CD4-positive, CD25-positive, alpha-beta regulatory T cell (primary cell): ENCODE results near the gene SEMA4D. TPM values are rescaled to one million over a fixed set of nuclear protein-coding genes. Genes with fewer than 3 reads are reported as not detected.

Source experiments
- ATAC-seq, 2 donors: fragments of 150-1000 bp; cut with Tn5 transposase; one replicate each; pipeline ENCODE4 v1.10.0; 2021; ENCODE audit warnings: low read depth in 2 of 2, moderate number of reproducible peaks in 2 of 2, moderate library complexity in 1 of 2
- DNase-seq, 3 donors: peaks; one replicate each; pipeline versions ENCODE4 v3.0.0 to v3.0.0-alpha.2; 2012 to 2022; ENCODE audit warnings: mixed read lengths in 1 of 3
- H3K27ac ChIP-seq: one replicate; pipeline ENCODE4 v1.7.0; 2013; ENCODE audit warnings: mild to moderate bottlenecking, low read length; ENCODE audit not compliant: insufficient read depth, poor library complexity, severe bottlenecking
- H3K27me3 ChIP-seq: one replicate; pipeline ENCODE4 v1.7.0; 2013; ENCODE audit warnings: low read length; ENCODE audit not compliant: control insufficient read depth, insufficient read depth
- H3K36me3 ChIP-seq: one replicate; pipeline ENCODE4 v1.7.0; 2013; ENCODE audit warnings: mild to moderate bottlenecking, low read length, moderate library complexity; ENCODE audit not compliant: control insufficient read depth, insufficient read depth
- H3K4me1 ChIP-seq: 2 replicates; pipeline ENCODE4 v1.7.0; 2013; ENCODE audit warnings: mild to moderate bottlenecking, low read length; ENCODE audit not compliant: insufficient read depth, control insufficient read depth, poor library complexity, severe bottlenecking
- H3K4me3 ChIP-seq: one replicate; pipeline ENCODE4 v1.7.0; 2013; ENCODE audit warnings: low read depth, mild to moderate bottlenecking, low read length, moderate library complexity
- H3K9me3 ChIP-seq, 2 experiments: 1 replicate in 1 of 2; 2 replicates in 1 of 2; pipeline ENCODE4 v1.7.0; 2013; ENCODE audit warnings: low read length in 2 of 2, mild to moderate bottlenecking in 1 of 2, moderate library complexity in 1 of 2; ENCODE audit not compliant: control insufficient read depth in 2 of 2
- H3K27ac Mint-ChIP-seq, 3 donors: one replicate each; pipeline ENCODE4 v1.8.0; 2020 to 2022; ENCODE audit warnings: mild to moderate bottlenecking in 3 of 3, mixed read lengths in 3 of 3, moderate library complexity in 2 of 3
- H3K27me3 Mint-ChIP-seq: one replicate; pipeline ENCODE4 v1.8.0; 2022; ENCODE audit warnings: mild to moderate bottlenecking, mixed read lengths
- H3K36me3 Mint-ChIP-seq: one replicate; pipeline ENCODE4 v1.8.0; 2020; ENCODE audit warnings: mixed read lengths
- H3K4me1 Mint-ChIP-seq, 4 donors: one replicate each; pipeline ENCODE4 v1.8.0; 2020 to 2022; ENCODE audit warnings: mixed read lengths in 4 of 4, mild to moderate bottlenecking in 1 of 4
- H3K4me3 Mint-ChIP-seq, 4 donors: one replicate each; pipeline ENCODE4 v1.8.0; 2020 to 2022; ENCODE audit warnings: mild to moderate bottlenecking in 4 of 4, mixed read lengths in 4 of 4, moderate library complexity in 3 of 4
- H3K9me3 Mint-ChIP-seq, 7 donors: one replicate each; pipeline ENCODE4 v1.8.0; 2020 to 2022; ENCODE audit warnings: mixed read lengths in 7 of 7, mild to moderate bottlenecking in 3 of 7, moderate library complexity in 2 of 7
- polyA plus RNA-seq, 4 donors: library from polyadenylated mRNA; unstranded; fragments of 300-500 nt; fragmentation: Illumina TruSeq; gene quantifications; one replicate each; pipeline ENCODE4 v1.2.3, GENCODE V29; 2021
- total RNA-seq: library from RNA; stranded (reverse); gene quantifications from one replicate; pipeline ENCODE4 v1.2.3, GENCODE V29; 2022

The SEMA4D gene
- total and polyA plus RNA-seq, 5 donors from 2014 or later = 67.5 to 480 (median 90.5) TPM

DNA sequence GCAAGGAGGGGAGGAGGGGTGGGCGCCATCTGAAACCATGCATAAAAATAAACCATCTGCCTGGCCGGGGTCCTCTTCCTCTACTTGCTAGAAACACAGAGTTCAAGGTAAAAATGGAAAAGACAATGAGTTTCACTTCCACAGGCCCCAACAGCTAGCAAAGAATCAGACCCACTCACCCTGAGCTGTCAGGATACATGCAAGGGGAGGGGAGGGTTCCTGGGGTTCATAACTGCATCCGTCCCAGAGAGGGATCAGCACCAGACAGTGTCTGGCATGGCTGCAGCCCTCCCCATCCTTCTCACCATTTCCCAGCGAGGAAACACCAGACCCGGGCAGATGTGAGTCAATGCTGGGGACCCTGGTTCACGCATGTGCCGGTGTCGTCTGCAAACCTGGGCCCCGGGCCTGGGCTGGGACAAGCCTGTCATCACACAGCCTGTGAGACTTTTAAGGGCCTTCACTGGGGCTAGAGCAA is 55.4 kb downstream of the SEMA4D start:
- Histone ChIP-seq H3K4me3 (no peak overlapping the region), H3K36me3 (peaks cover 23% of the 10 kb centered on the region), H3K9me3 (no peaks in the 10 kb centered on the region), H3K27me3 (no peaks in the 10 kb centered on the region), H3K27ac (peak overlapping the region; percentile 73), H3K4me1 (peaks cover 95% of the 10 kb centered on the region)
- peak overlapping the region; percentile 69 to 92 (median 76) for H3K27ac Mint-ChIP-seq
- DNase-seq (no peak), ATAC-seq (no peak)
- peaks cover 29% of the 10 kb centered on the region for H3K36me3 Mint-ChIP-seq
- peaks cover 11 to 97% (median 64%) of the 10 kb centered on the region in 4 donors for H3K4me1 Mint-ChIP-seq
- peak overlapping the region in 2 of 4 donors; percentile 19 to 35 for H3K4me3 Mint-ChIP-seq
- no peaks in the 10 kb centered on the region for H3K27me3 Mint-ChIP-seq
- no peaks in the 10 kb centered on the region for H3K9me3 Mint-ChIP-seq

DNA sequence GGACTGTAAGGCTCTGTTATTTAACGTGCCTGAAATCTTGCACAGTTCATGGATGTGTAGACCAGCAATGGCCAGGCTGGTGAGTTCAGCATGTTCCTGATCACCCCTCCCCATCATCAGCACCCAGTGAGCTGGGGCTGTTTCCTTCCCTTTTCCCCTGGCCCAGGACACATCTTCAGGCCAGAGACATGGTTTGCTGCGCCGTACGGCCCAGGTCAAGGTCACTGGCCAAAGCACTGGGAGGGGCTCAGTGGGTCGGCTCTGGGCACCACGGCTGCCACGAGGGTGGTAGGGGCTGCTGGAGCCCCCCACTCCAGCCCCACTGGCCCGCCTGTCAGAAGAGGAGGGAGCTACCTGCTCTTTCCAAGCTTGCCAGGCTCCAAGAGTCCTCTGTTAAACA is 55.9 kb downstream of the SEMA4D start:
- Mint-ChIP-seq H3K36me3 (peaks cover 29% of the 10 kb centered on the region), H3K27ac (peak overlapping the region; percentile 89 to 97 (median 92)), H3K4me1 (peaks cover 11 to 97% (median 65%) of the 10 kb centered on the region in 4 donors), H3K27me3 (no peaks in the 10 kb centered on the region), H3K9me3 (no peaks in the 10 kb centered on the region), H3K4me3 (no peak overlapping the region)
- Histone ChIP-seq H3K9me3 (no peaks in the 10 kb centered on the region), H3K36me3 (peaks cover 21% of the 10 kb centered on the region), H3K4me1 (peaks cover 95% of the 10 kb centered on the region), H3K27me3 (no peaks in the 10 kb centered on the region), H3K4me3 (no peak overlapping the region), H3K27ac (peak overlapping the region; percentile 43)
- DNase-seq (no peak), ATAC-seq (no peak)

DNA sequence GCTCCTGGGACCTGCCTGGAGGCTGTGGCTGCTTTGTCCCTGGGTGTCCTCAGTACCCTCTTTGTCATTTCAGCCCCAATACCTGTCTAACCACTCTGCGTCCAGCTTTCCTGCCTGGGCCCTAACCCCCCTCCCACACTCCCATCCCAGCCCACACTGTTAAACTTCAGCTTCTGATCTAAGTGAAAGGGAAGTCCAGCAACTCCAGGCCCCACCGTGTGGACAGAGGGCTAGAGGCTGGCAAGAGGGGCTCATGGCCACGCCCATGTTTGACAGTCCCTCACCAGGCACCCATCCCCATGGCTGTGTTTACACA is 56.3 kb downstream of the SEMA4D start:
- H3K27me3 Mint-ChIP-seq = no peaks in the 10 kb centered on the region
- peaks cover 29% of the 10 kb centered on the region for H3K36me3 Mint-ChIP-seq
- H3K4me3 Mint-ChIP-seq = no peak overlapping the region
- ATAC-seq (no peak), DNase-seq (no peak)
- Histone ChIP-seq H3K9me3 (no peaks in the 10 kb centered on the region), H3K27me3 (no peaks in the 10 kb centered on the region), H3K4me1 (peaks cover 95% of the 10 kb centered on the region), H3K4me3 (no peak overlapping the region), H3K36me3 (peaks cover 21% of the 10 kb centered on the region), H3K27ac (peak overlapping the region; percentile 43)
- H3K27ac Mint-ChIP-seq = peak overlapping the region; percentile 92 to 97 (median 93)
- H3K9me3 Mint-ChIP-seq = no peaks in the 10 kb centered on the region
- peaks cover 11 to 97% (median 64%) of the 10 kb centered on the region in 4 donors for H3K4me1 Mint-ChIP-seq

DNA sequence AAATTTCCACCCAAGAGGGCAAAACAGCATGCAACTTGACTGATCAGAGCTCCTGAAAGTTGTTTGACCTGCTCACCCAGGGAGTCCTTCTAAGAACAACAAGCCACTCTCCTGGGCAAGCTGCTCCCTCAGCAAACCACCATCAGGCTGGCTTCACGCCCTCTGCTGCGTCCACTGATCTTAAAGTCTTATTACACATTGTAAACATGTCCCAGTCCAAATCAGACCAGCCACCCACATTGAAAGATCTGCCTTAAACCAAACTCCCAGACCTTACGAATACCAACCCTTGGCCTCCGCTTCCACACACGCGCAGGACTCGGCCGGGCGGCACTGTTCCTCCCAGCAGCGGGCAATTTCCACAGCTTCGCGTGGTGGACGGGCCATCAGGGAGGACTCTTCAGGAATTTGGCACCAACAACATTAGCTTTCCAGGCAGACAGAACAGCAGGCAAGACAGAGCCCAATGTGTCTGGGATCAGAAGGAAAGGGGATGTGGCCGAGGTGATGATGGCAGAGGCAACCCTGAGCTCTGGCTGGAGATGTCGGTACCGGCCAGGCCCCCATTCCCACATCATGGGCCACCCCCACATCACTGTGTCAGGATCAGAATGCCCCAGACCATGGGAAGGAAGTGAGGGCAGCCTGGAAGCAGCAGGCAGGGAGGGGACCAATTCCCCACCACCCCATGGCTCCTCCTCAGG is 56.8 kb downstream of the SEMA4D start:
- peak overlapping the region; percentile 92 to 97 (median 93) for H3K27ac Mint-ChIP-seq
- H3K36me3 Mint-ChIP-seq = peaks cover 26% of the 10 kb centered on the region
- DNase-seq (no peak), ATAC-seq (no peak)
- no peak overlapping the region for H3K4me3 ChIP-seq
- peak overlapping the region in 3 of 4 donors; percentile 39 to 82 (median 41) for H3K4me3 Mint-ChIP-seq
- peak overlapping the region; percentile 43 for H3K27ac ChIP-seq
- H3K4me1 Mint-ChIP-seq = peaks cover 11 to 97% (median 63%) of the 10 kb centered on the region in 4 donors
- H3K27me3 Mint-ChIP-seq = no peaks in the 10 kb centered on the region
- H3K27me3 ChIP-seq = no peaks in the 10 kb centered on the region
- H3K36me3 ChIP-seq = peaks cover 21% of the 10 kb centered on the region
- peaks cover 95% of the 10 kb centered on the region for H3K4me1 ChIP-seq
- no peaks in the 10 kb centered on the region for H3K9me3 Mint-ChIP-seq
- H3K9me3 ChIP-seq = no peaks in the 10 kb centered on the region

DNA sequence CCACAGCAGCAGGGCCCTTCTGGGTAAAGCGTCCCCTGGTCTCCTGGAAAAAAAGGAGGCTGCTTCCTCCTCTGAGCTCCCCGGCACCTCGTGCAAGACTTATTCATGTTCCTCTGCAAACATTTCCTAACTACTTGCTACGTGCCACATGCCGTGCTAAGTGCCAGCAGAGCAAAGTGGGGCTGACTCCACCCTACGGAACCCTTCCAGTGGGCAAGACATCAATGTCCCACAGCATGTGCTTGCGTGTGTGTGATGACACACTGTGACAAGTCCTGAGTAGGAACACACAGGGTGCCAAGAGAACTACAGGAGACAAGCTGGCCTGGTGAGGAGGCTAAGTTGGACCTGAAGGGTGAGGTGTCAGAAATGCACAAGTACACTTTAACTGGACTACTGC is 57.4 kb downstream of the SEMA4D start:
- Histone ChIP-seq H3K9me3 (no peaks in the 10 kb centered on the region), H3K4me3 (no peak overlapping the region), H3K4me1 (peaks cover 95% of the 10 kb centered on the region), H3K27me3 (no peaks in the 10 kb centered on the region), H3K36me3 (peaks cover 15% of the 10 kb centered on the region), H3K27ac (peak overlapping the region; percentile 62)
- Mint-ChIP-seq H3K4me3 (peak overlapping the region in 3 of 4 donors; percentile 39 to 82 (median 41)), H3K27ac (peak overlapping the region; percentile 92 to 97 (median 93)), H3K36me3 (peaks cover 24% of the 10 kb centered on the region), H3K4me1 (peaks cover 13 to 97% (median 62%) of the 10 kb centered on the region in 4 donors), H3K27me3 (no peaks in the 10 kb centered on the region), H3K9me3 (no peaks in the 10 kb centered on the region)
- no peak for DNase-seq
- ATAC-seq = no peak

DNA sequence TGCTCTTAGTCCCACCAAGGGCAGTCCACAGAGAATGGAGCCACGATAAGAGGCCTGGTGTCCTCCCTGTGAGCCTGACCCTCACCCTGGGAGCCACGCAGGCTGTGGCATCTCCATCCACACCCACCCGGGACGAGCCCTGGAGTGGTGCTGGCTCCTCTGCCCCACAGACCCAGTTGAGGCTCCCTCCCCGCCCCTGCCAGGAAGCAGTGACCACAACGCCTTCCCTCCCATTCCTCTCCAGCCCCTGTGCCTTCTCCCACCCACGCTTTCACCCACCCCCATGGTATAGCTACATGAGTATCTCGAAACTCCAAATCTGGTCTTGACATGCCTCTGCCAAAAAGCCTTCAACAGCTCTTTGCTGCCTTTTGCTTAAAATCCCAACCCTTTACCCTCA is 57.9 kb downstream of the SEMA4D start:
- peak overlapping the region; percentile 62 for H3K27ac ChIP-seq
- H3K9me3 Mint-ChIP-seq = no peaks in the 10 kb centered on the region
- no peaks in the 10 kb centered on the region for H3K27me3 Mint-ChIP-seq
- DNase-seq = no peak
- peak overlapping the region; percentile 92 to 97 (median 93) for H3K27ac Mint-ChIP-seq
- peaks cover 20% of the 10 kb centered on the region for H3K36me3 Mint-ChIP-seq
- H3K27me3 ChIP-seq = no peaks in the 10 kb centered on the region
- ATAC-seq = no peak
- H3K4me3 Mint-ChIP-seq = peak overlapping the region in 2 of 4 donors; percentile 56 to 82
- H3K4me1 Mint-ChIP-seq = peaks cover 18 to 97% (median 65%) of the 10 kb centered on the region in 4 donors
- no peaks in the 10 kb centered on the region for H3K9me3 ChIP-seq
- H3K36me3 ChIP-seq = peaks cover 11% of the 10 kb centered on the region
- no peak overlapping the region for H3K4me3 ChIP-seq
- peaks cover 95% of the 10 kb centered on the region for H3K4me1 ChIP-seq

DNA sequence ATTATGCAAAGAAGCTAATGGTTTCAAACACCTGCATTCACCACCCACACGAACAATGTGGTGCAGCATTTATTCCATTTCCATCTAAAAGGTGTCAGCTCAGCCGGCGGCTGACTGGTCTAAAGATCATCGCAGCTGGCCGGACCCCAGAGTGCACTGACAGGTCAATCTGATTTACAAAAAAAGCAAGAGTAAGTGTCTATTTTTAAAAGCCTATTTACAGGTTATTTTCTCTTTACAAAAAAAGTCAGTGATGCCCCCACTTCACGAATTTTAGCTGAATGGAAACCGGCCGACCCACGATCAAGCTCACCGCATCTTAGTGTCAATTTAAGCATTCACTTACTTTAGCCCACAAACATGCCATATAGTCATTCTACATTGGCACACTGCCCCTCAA is 58.3 kb downstream of the SEMA4D start:
- H3K27ac ChIP-seq = peak overlapping the region; percentile 62
- H3K4me1 ChIP-seq = peaks cover 95% of the 10 kb centered on the region
- Mint-ChIP-seq H3K4me3 (peak overlapping the region in 1 of 4 donors; percentile 73), H3K9me3 (no peaks in the 10 kb centered on the region), H3K27ac (peak overlapping the region; percentile 43 to 97 (median 92)), H3K27me3 (no peaks in the 10 kb centered on the region), H3K36me3 (peaks cover 17% of the 10 kb centered on the region), H3K4me1 (peaks cover 20 to 97% (median 62%) of the 10 kb centered on the region in 4 donors)
- no peaks in the 10 kb centered on the region for H3K9me3 ChIP-seq
- ATAC-seq (no peak), DNase-seq (no peak)
- H3K4me3 ChIP-seq = no peak overlapping the region
- peaks cover 7% of the 10 kb centered on the region for H3K36me3 ChIP-seq
- no peaks in the 10 kb centered on the region for H3K27me3 ChIP-seq

DNA sequence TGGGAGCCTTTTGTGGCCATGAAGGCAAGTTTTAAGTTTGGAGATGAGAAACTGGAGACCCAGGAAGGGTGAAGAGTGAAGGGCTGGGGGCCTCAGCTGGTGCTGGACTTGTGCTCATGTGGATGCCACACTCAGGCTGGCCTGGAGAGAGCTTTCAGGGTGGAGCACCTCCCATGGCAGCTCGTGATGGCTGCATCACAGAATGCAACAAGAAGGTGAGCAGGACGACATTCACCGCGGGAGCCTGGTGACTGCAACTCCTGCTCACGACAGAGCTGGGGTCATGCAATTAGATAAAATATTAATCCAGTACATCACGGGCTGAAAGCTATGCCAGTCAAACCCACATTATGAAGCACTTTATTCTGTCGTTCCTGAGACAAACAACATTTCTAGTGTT is 59.7 kb downstream of the SEMA4D start:
- Histone ChIP-seq H3K4me1 (peaks cover 97% of the 10 kb centered on the region), H3K9me3 (no peaks in the 10 kb centered on the region), H3K27ac (peak overlapping the region; percentile 66), H3K36me3 (peaks cover 14% of the 10 kb centered on the region), H3K4me3 (no peak overlapping the region), H3K27me3 (no peaks in the 10 kb centered on the region)
- H3K9me3 Mint-ChIP-seq = no peaks in the 10 kb centered on the region
- H3K27me3 Mint-ChIP-seq = no peaks in the 10 kb centered on the region
- peaks cover 15% of the 10 kb centered on the region for H3K36me3 Mint-ChIP-seq
- ATAC-seq (no peak), DNase-seq (no peak)
- H3K27ac Mint-ChIP-seq = peak overlapping the region; percentile 86 to 92 (median 91)
- H3K4me3 Mint-ChIP-seq = peak overlapping the region; percentile 41 to 89 (median 74)
- H3K4me1 Mint-ChIP-seq = peaks cover 24 to 95% (median 59%) of the 10 kb centered on the region in 4 donors
